Left ventricle myocardium inferior (tissue), 1 donor: ENCODE data around the gene SPINK9. TPM values are rescaled to one million over a fixed set of nuclear protein-coding genes. Genes with fewer than 3 reads are reported as not detected.

Experiments used
- DNase-seq: peaks from one replicate; pipeline ENCODE4 v3.0.0-alpha.2; 2020
- H3K27ac ChIP-seq: fragments of 200-600 bp; replicated peaks from 2 replicates; pipeline ENCODE4 v1.8.0; 2021
- H3K27me3 ChIP-seq: fragments of 200-600 bp; 2 replicates; pipeline ENCODE4 v1.8.0; 2021; ENCODE audit warnings: low read depth
- H3K36me3 ChIP-seq: fragments of 200-600 bp; 2 replicates; pipeline ENCODE4 v1.8.0; 2021
- H3K4me1 ChIP-seq: fragments of 200-600 bp; 2 replicates; pipeline ENCODE4 v1.8.0; 2021
- H3K4me3 ChIP-seq: fragments of 200-600 bp; 2 replicates; pipeline ENCODE4 v1.8.0; 2021; ENCODE audit warnings: mild to moderate bottlenecking, moderate library complexity
- H3K9me3 ChIP-seq: fragments of 200-600 bp; replicated peaks from 2 replicates; pipeline ENCODE4 v1.8.0; 2021
- CTCF ChIP-seq: fragments of 200-600 bp; IDR thresholded peaks from 2 replicates; pipeline ENCODE4 v1.8.0; 2021; ENCODE audit warnings: antibody characterized with exemption, mild to moderate bottlenecking, borderline replicate concordance
- intact Hi-C: fragments of 100-400 bp; cut with micrococcal nuclease; formaldehyde crosslinking; loops from one replicate; pipeline ENCODE4 v1.11.0; 2022
- total RNA-seq: library from RNA; stranded (reverse); fragmentation: NEBNext Ultra II Directional; extraction: Animal tissue kit (Norgen Biotek cat#: 25700); gene quantifications from one replicate; pipeline ENCODE4 v1.2.1, GENCODE V29; 2021
- donor health status: DM: no; HTN: yes; CAD: no; lungs with severe emphysema.

The SPINK9 gene
- total RNA-seq, 1 donor from 2014 or later, result not detected

- Histone ChIP-seq H3K36me3 (peaks cover 16% of the 10 kb centered on the region), H3K4me1 (peaks cover 66% of the 10 kb centered on the region), H3K4me3 (no peak overlapping the region), H3K27ac (peak overlapping the region; percentile 13), H3K27me3 (no peaks in the 10 kb centered on the region), H3K9me3 (no peaks in the 10 kb centered on the region)
- DNase-seq, result no peak
- intact Hi-C loops, result no loop called here
- no peak for TF ChIP-seq CTCF
These were observed 44.0 kb downstream of the SPINK9 start for GRCh38 chr5:148379340-148379739.

- no peak for TF ChIP-seq CTCF
- H3K27ac ChIP-seq, result no peak overlapping the region
- H3K4me3 ChIP-seq, result peak overlapping the region; percentile 91
These were observed 46.5 kb downstream of the SPINK9 start for GRCh38 chr5:148381906-148382305.

GRCh38 chr5:148382961-148383360 lies 47.6 kb downstream of the SPINK9 start:
- Histone ChIP-seq H3K9me3 (no peaks in the 10 kb centered on the region), H3K4me1 (peaks cover 84% of the 10 kb centered on the region), H3K27me3 (no peaks in the 10 kb centered on the region), H3K4me3 (peak overlapping the region; percentile 91), H3K27ac (peak overlapping the region; percentile 94), H3K36me3 (peaks cover 9% of the 10 kb centered on the region)
- DNase-seq, result no peak
- TF ChIP-seq CTCF, result no peak
- intact Hi-C loops, result no loop called here

More at GRCh38 chr5:148381906-148382305, 46.5 kb downstream of the SPINK9 start:
- Histone ChIP-seq H3K4me1 (peaks cover 73% of the 10 kb centered on the region), H3K36me3 (peaks cover 13% of the 10 kb centered on the region), H3K9me3 (no peaks in the 10 kb centered on the region), H3K27me3 (no peaks in the 10 kb centered on the region)
- intact Hi-C loops, result no loop called here
- no peak for DNase-seq

- peak within 1 kb of the TSS; percentile 91 for H3K4me3 ChIP-seq
- intact Hi-C loops, result no loop called here
- peak within 1 kb of the TSS; percentile 94 for H3K27ac ChIP-seq
- peak; percentile 27 for TF ChIP-seq CTCF
- peak; percentile 95 for DNase-seq
- H3K27me3 ChIP-seq, result no peaks in the 10 kb centered on the region
- H3K36me3 ChIP-seq, result peaks cover 3% of the 10 kb centered on the region
- no peaks in the 10 kb centered on the region for H3K9me3 ChIP-seq
- peaks cover 90% of the 10 kb centered on the region for H3K4me1 ChIP-seq
These were observed 48.4 kb downstream of the SPINK9 start, which contains the start of gene FBXO38 for GRCh38 chr5:148383564-148384379. TSS of gene FBXO38 (plus strand) at chr5:148383958. CDS start at chr5:148394777, 10,819 bp downstream.

GRCh38 chr5:148384380-148384737 lies 49.0 kb downstream of the SPINK9 start:
- peaks cover 91% of the 10 kb centered on the region for H3K4me1 ChIP-seq
- intact Hi-C loops, result no loop called here

More at GRCh38 chr5:148384380-148384737, 49.0 kb downstream of the SPINK9 start:
- DNase-seq, result no peak
- Histone ChIP-seq H3K27ac (peak overlapping the region; percentile 94), H3K36me3 (peaks cover 3% of the 10 kb centered on the region), H3K4me3 (peak overlapping the region; percentile 91), H3K9me3 (no peaks in the 10 kb centered on the region), H3K27me3 (no peaks in the 10 kb centered on the region)
- no peak for TF ChIP-seq CTCF
